Measurements from ENCODE around the gene CCDC112. TPM values are rescaled to one million over a fixed set of nuclear protein-coding genes. Genes with fewer than 3 reads are reported as not detected.

CCDC112 gene
- total RNA-seq, 1 experiment from 2014 or later: 13.0 TPM

DNA sequence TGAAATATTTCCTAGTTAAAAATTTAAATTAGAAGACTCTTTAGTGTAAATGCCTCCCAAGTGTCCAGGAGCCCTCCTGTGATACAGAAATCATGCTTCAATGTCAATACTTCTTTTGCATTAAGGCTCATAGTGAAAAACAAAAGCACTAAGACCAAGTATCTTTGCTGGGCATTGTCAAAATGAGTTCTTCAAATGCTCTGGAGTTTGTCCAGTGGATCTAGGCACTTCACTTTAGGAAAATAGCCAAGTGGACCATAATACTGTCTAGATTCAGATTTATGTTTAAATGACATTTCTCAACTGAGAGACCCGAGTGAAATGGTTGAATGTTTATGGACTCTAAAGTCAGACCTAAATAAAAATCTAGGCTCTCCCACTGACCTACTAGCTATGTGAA, 21.3 kb upstream of the CCDC112 start:
- no peak overlapping the region for H3K18ac ChIP-seq (ENCODE audit: insufficient read length, low read depth, low read length)
- no peak overlapping the region for H3K27ac ChIP-seq (ENCODE audit: insufficient read length, low read depth, low read length)
- H3K36me3 Mint-ChIP-seq (ENCODE audit: insufficient read depth in 1 of 3, low read depth in 3 of 3): peaks cover 0 to 5% (median 0%) of the 10 kb centered on the region in 3 experiments; a peak in 3 of 7 replicates
- no peak overlapping the region for H2AFZ ChIP-seq (ENCODE audit: low read length)
- H4K91ac ChIP-seq (ENCODE audit: insufficient read length, low read depth, low read length): no peak overlapping the region
- WGBS (ENCODE audit: extremely low coverage, insufficient read length, low lambda C conversion rate): no CpG with 5 or more reads among the region's 1 CpG
- H3K23me2 ChIP-seq (ENCODE audit: insufficient read length, low read depth, low read length, poor library complexity, severe bottlenecking): no peaks in the 10 kb centered on the region
- no peaks in the 10 kb centered on the region for H3K79me2 ChIP-seq (ENCODE audit: insufficient read depth, low read length)
- no peak overlapping the region for H4K8ac ChIP-seq (replicated peaks; ENCODE audit: insufficient read length, low read depth, low read length)
- peaks cover 15 to 17% of the 10 kb centered on the region in 2 experiments for H3K4me1 Mint-ChIP-seq
- no peaks in the 10 kb centered on the region for H3K4me1 ChIP-seq (ENCODE audit: insufficient read depth, low read length)
- no peak overlapping the region for H3K14ac ChIP-seq (ENCODE audit: insufficient read depth, low read length)
- H3K27ac Mint-ChIP-seq: no peak overlapping the region
- no peak overlapping the region for H2BK120ac ChIP-seq (ENCODE audit: low read depth, low read length, poor library complexity, severe bottlenecking)
- H3K9me3 Mint-ChIP-seq: peaks cover 4 to 5% of the 10 kb centered on the region in 2 experiments; a peak in 4 of 5 replicates
- H3K79me1 ChIP-seq (ENCODE audit: insufficient read depth, low read depth, low read length, poor library complexity, severe bottlenecking): no peaks in the 10 kb centered on the region
- no peak overlapping the region for H2BK12ac ChIP-seq (ENCODE audit: insufficient read length, low read depth, low read length)
- no peak overlapping the region for H3K4me3 Mint-ChIP-seq
- H2BK5ac ChIP-seq (ENCODE audit: insufficient read length, low read length): no peak overlapping the region
- H3K23ac ChIP-seq (ENCODE audit: insufficient read length, low read depth, low read length): no peak overlapping the region
- H3K56ac ChIP-seq (ENCODE audit: insufficient read length, low read depth, low read length): no peak overlapping the region
- H2BK15ac ChIP-seq (ENCODE audit: low read depth, low read length): no peak overlapping the region
- no peak overlapping the region for H3T11ph ChIP-seq (ENCODE audit: low read length)
- TF ChIP-seq, protein P1, sequence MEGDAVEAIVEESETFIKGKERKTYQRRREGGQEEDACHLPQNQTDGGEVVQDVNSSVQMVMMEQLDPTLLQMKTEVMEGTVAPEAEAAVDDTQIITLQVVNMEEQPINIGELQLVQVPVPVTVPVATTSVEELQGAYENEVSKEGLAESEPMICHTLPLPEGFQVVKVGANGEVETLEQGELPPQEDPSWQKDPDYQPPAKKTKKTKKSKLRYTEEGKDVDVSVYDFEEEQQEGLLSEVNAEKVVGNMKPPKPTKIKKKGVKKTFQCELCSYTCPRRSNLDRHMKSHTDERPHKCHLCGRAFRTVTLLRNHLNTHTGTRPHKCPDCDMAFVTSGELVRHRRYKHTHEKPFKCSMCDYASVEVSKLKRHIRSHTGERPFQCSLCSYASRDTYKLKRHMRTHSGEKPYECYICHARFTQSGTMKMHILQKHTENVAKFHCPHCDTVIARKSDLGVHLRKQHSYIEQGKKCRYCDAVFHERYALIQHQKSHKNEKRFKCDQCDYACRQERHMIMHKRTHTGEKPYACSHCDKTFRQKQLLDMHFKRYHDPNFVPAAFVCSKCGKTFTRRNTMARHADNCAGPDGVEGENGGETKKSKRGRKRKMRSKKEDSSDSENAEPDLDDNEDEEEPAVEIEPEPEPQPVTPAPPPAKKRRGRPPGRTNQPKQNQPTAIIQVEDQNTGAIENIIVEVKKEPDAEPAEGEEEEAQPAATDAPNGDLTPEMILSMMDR (conservative IDR thresholded peaks at IDR 0.05): no peak
- no peak overlapping the region for H2AK5ac ChIP-seq (ENCODE audit: insufficient read length, low read length)
- DNase-seq: no peak
- no peaks in the 10 kb centered on the region for H4K20me1 ChIP-seq (ENCODE audit: control insufficient read depth, insufficient read depth, insufficient read length)
- no peaks in the 10 kb centered on the region for H3K9me3 ChIP-seq (ENCODE audit: control insufficient read depth, low read depth, low read length)
- H3K9ac ChIP-seq (ENCODE audit: extremely low read depth, insufficient read length, low read length): no peak overlapping the region
- H2BK20ac ChIP-seq (ENCODE audit: low read depth, low read length, poor library complexity, severe bottlenecking): no peak overlapping the region
- H3K27me3 Mint-ChIP-seq (ENCODE audit: low read depth): no peaks in the 10 kb centered on the region
- H3K4me2 ChIP-seq (ENCODE audit: insufficient read depth, insufficient read length, low read length): no peak overlapping the region
- H3K4ac ChIP-seq (ENCODE audit: low read depth, low read length): no peak overlapping the region
- H4K5ac ChIP-seq (ENCODE audit: insufficient read length, low read depth, low read length): no peak overlapping the region
- no peaks in the 10 kb centered on the region for H3K27me3 ChIP-seq (ENCODE audit: insufficient read depth, low read length)

Data from H9 (cell line).